SK-N-SH treated with all-trans-retinoic acid at 6 μM for 48 hours (cell line): ENCODE results near the gene BSPRY.

Experiments used
- ATAC-seq: fragments of 200-7000 bp; cut with Tn5 transposase; 3 replicates; pipeline ENCODE4 v1.9.1; 2020; ENCODE audit warnings: mild to moderate bottlenecking, moderate library complexity
- BACH2 ChIP-seq: fragments of 250-450 bp; sonication (Bioruptor Pico); IDR thresholded peaks from 2 replicates; pipeline ENCODE4 v1.9.0; 2021; ENCODE audit warnings: mild to moderate bottlenecking, borderline replicate concordance
- CSDC2 ChIP-seq: fragments of 250-450 bp; sonication (Bioruptor Pico); IDR thresholded peaks from 2 replicates; pipeline ENCODE4 v1.5.0; 2020; ENCODE audit warnings: mild to moderate bottlenecking, moderate library complexity
- ESRRG ChIP-seq: fragments of 250-450 bp; sonication (Bioruptor Pico); IDR thresholded peaks from 2 replicates; pipeline ENCODE4 v1.6.1; 2021; ENCODE audit warnings: mild to moderate bottlenecking
- GLIS3 ChIP-seq: fragments of 250-450 bp; sonication (Bioruptor Pico); IDR thresholded peaks from 2 replicates; pipeline ENCODE4 v1.5.0; 2020; ENCODE audit warnings: mild to moderate bottlenecking, moderate library complexity
- ISL1 ChIP-seq: fragments of 250-450 bp; sonication (Bioruptor Pico); IDR thresholded peaks from 2 replicates; pipeline ENCODE4 v2.1.2; 2022; ENCODE audit warnings: mild to moderate bottlenecking, moderate library complexity
- OSR1 ChIP-seq: fragments of 250-450 bp; sonication (Bioruptor Pico); IDR thresholded peaks from 2 replicates; pipeline ENCODE4 v1.8.0; 2022; ENCODE audit warnings: moderate library complexity, mild to moderate bottlenecking, inconsistent platforms
- POU6F1 ChIP-seq: fragments of 250-450 bp; sonication (Bioruptor Pico); IDR thresholded peaks from 2 replicates; pipeline ENCODE4 v1.8.0; 2021; ENCODE audit warnings: low read depth, mild to moderate bottlenecking, moderate library complexity, borderline replicate concordance
- PPARA ChIP-seq: fragments of 250-450 bp; sonication (Bioruptor Pico); IDR thresholded peaks from 2 replicates; pipeline ENCODE4 v1.5.0; 2020; ENCODE audit warnings: mild to moderate bottlenecking, borderline replicate concordance
- SNAI2 ChIP-seq: fragments of 250-450 bp; sonication (Bioruptor Pico); IDR thresholded peaks from 2 replicates; pipeline ENCODE4 v1.5.0; 2020; ENCODE audit warnings: mild to moderate bottlenecking, moderate library complexity
- TCF4 ChIP-seq: fragments of 250-450 bp; sonication (Bioruptor Pico); IDR thresholded peaks from 2 replicates; pipeline ENCODE4 v1.8.0; 2021; ENCODE audit warnings: mild to moderate bottlenecking, moderate library complexity, borderline replicate concordance
- TOX ChIP-seq: fragments of 250-450 bp; sonication (Bioruptor Pico); IDR thresholded peaks from 2 replicates; pipeline ENCODE4 v1.8.0; 2021; ENCODE audit warnings: mild to moderate bottlenecking, moderate library complexity, borderline replicate concordance
- ZC3H10 ChIP-seq: fragments of 250-450 bp; sonication (Bioruptor Pico); IDR thresholded peaks from 2 replicates; pipeline ENCODE4 v1.5.1; 2021; ENCODE audit warnings: mild to moderate bottlenecking, moderate library complexity
- ZFP3 ChIP-seq: fragments of 250-450 bp; sonication (Bioruptor Pico); IDR thresholded peaks from 2 replicates; pipeline ENCODE4 v1.5.0; 2020; ENCODE audit warnings: mild to moderate bottlenecking, moderate library complexity
- ZFP30 ChIP-seq: fragments of 450-650 bp; formaldehyde crosslinking; IDR thresholded peaks from 2 replicates; pipeline ENCODE4 v1.5.0; 2022; ENCODE audit warnings: mild to moderate bottlenecking, moderate library complexity
- ZNF565 ChIP-seq: fragments of 450-650 bp; formaldehyde crosslinking; conservative IDR thresholded peaks from 2 replicates; pipeline ENCODE4 v1.5.0; 2020; ENCODE audit warnings: low read depth, mild to moderate bottlenecking, moderate library complexity
- ZNF70 ChIP-seq: fragments of 450-650 bp; formaldehyde crosslinking; IDR thresholded peaks from 2 replicates; pipeline ENCODE4 v1.5.0; 2020; ENCODE audit warnings: mild to moderate bottlenecking, moderate library complexity
- ZNF8 ChIP-seq: fragments of 450-650 bp; formaldehyde crosslinking; IDR thresholded peaks from 2 replicates; pipeline ENCODE4 v1.5.0; 2020; ENCODE audit warnings: mild to moderate bottlenecking, moderate library complexity
- TF ChIP-seq, protein P1 (sequence below): fragments of 250-450 bp; sonication (Bioruptor Pico); IDR thresholded peaks from 2 replicates; pipeline ENCODE4 v1.5.1; 2021; ENCODE audit warnings: mild to moderate bottlenecking, moderate library complexity
- TF ChIP-seq, protein P2 (sequence below): fragments of 250-450 bp; sonication (Bioruptor Pico); IDR thresholded peaks from 2 replicates; pipeline ENCODE4 v1.8.0; 2020; ENCODE audit warnings: mild to moderate bottlenecking, moderate library complexity, borderline replicate concordance
- TF ChIP-seq, protein P3 (sequence below): fragments of 250-450 bp; sonication (Bioruptor Pico); IDR thresholded peaks from 2 replicates; pipeline ENCODE4 v1.5.0; 2020; ENCODE audit warnings: mild to moderate bottlenecking, moderate library complexity
- TF ChIP-seq, protein P4 (sequence below): fragments of 250-450 bp; sonication (Bioruptor Pico); IDR thresholded peaks from 2 replicates; pipeline ENCODE4 v1.5.1; 2020; ENCODE audit warnings: low read depth, mild to moderate bottlenecking, moderate library complexity

BSPRY gene

GRCh38 chr9:113416149-113416721, 66.9 kb downstream of the BSPRY start:
- TF ChIP-seq PPARA (CRISPR knock-in tag) (no peak), POU6F1 (CRISPR knock-in tag) (no peak), SNAI2 (no peak), TOX (no peak), ZFP30 (CRISPR knock-in tag) (no peak), ZFP3 (CRISPR knock-in tag) (no peak), TCF4 (CRISPR knock-in tag) (no peak), GLIS3 (CRISPR knock-in tag) (no peak), CSDC2 (CRISPR knock-in tag) (no peak), OSR1 (no peak), ZNF8 (no peak), BACH2 (no peak), ISL1 (no peak), ZNF565 (CRISPR knock-in tag) (no peak), ZNF70 (CRISPR knock-in tag) (no peak), ZC3H10 (CRISPR knock-in tag) (no peak)
- TF ChIP-seq, protein P1, sequence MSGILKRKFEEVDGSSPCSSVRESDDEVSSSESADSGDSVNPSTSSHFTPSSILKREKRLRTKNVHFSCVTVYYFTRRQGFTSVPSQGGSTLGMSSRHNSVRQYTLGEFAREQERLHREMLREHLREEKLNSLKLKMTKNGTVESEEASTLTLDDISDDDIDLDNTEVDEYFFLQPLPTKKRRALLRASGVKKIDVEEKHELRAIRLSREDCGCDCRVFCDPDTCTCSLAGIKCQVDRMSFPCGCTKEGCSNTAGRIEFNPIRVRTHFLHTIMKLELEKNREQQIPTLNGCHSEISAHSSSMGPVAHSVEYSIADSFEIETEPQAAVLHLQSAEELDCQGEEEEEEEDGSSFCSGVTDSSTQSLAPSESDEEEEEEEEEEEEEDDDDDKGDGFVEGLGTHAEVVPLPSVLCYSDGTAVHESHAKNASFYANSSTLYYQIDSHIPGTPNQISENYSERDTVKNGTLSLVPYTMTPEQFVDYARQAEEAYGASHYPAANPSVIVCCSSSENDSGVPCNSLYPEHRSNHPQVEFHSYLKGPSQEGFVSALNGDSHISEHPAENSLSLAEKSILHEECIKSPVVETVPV (CRISPR knock-in tag), result no peak
- TF ChIP-seq, protein P2, sequence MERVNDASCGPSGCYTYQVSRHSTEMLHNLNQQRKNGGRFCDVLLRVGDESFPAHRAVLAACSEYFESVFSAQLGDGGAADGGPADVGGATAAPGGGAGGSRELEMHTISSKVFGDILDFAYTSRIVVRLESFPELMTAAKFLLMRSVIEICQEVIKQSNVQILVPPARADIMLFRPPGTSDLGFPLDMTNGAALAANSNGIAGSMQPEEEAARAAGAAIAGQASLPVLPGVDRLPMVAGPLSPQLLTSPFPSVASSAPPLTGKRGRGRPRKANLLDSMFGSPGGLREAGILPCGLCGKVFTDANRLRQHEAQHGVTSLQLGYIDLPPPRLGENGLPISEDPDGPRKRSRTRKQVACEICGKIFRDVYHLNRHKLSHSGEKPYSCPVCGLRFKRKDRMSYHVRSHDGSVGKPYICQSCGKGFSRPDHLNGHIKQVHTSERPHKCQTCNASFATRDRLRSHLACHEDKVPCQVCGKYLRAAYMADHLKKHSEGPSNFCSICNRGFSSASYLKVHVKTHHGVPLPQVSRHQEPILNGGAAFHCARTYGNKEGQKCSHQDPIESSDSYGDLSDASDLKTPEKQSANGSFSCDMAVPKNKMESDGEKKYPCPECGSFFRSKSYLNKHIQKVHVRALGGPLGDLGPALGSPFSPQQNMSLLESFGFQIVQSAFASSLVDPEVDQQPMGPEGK, result no peak
- TF ChIP-seq, protein P3, sequence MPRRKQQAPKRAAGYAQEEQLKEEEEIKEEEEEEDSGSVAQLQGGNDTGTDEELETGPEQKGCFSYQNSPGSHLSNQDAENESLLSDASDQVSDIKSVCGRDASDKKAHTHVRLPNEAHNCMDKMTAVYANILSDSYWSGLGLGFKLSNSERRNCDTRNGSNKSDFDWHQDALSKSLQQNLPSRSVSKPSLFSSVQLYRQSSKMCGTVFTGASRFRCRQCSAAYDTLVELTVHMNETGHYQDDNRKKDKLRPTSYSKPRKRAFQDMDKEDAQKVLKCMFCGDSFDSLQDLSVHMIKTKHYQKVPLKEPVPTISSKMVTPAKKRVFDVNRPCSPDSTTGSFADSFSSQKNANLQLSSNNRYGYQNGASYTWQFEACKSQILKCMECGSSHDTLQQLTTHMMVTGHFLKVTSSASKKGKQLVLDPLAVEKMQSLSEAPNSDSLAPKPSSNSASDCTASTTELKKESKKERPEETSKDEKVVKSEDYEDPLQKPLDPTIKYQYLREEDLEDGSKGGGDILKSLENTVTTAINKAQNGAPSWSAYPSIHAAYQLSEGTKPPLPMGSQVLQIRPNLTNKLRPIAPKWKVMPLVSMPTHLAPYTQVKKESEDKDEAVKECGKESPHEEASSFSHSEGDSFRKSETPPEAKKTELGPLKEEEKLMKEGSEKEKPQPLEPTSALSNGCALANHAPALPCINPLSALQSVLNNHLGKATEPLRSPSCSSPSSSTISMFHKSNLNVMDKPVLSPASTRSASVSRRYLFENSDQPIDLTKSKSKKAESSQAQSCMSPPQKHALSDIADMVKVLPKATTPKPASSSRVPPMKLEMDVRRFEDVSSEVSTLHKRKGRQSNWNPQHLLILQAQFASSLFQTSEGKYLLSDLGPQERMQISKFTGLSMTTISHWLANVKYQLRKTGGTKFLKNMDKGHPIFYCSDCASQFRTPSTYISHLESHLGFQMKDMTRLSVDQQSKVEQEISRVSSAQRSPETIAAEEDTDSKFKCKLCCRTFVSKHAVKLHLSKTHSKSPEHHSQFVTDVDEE (CRISPR knock-in tag), result no peak
- ATAC-seq, result no peak

DNA sequence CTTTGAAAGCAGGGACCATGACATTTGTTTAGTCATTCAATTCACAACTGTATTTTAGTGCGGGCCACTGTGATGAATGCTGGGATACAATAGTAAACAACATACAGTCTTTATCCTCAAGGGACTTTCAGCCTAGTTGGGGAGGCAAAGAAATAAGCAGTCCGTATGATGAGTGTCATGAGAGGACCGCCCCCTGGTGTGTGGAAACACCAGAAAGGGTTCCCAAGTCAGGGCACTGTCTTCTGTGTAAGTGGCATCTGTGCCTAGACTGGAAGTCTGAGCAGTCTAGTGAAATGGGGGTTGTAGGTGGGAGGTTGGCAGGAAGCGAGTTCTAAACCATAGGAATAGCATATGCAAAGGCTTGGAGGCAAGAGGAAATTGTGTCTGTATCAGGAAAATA, 68.0 kb downstream of the BSPRY start:
- TF ChIP-seq, protein P2, result no peak
- TF ChIP-seq, protein P4, sequence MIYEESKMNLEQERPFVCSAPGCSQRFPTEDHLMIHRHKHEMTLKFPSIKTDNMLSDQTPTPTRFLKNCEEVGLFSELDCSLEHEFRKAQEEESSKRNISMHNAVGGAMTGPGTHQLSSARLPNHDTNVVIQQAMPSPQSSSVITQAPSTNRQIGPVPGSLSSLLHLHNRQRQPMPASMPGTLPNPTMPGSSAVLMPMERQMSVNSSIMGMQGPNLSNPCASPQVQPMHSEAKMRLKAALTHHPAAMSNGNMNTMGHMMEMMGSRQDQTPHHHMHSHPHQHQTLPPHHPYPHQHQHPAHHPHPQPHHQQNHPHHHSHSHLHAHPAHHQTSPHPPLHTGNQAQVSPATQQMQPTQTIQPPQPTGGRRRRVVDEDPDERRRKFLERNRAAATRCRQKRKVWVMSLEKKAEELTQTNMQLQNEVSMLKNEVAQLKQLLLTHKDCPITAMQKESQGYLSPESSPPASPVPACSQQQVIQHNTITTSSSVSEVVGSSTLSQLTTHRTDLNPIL (CRISPR knock-in tag), result no peak
- TF ChIP-seq PPARA (CRISPR knock-in tag), result no peak
- no peak for TF ChIP-seq POU6F1 (CRISPR knock-in tag)
- TF ChIP-seq, protein P3 (CRISPR knock-in tag), result no peak
- no peak for TF ChIP-seq ESRRG (CRISPR knock-in tag)
- TF ChIP-seq SNAI2, result no peak
- TF ChIP-seq CSDC2 (CRISPR knock-in tag), result no peak
- no peak for TF ChIP-seq BACH2
- no peak for TF ChIP-seq ZFP30 (CRISPR knock-in tag)
- ATAC-seq, result no peak
